Fibroblast of upper back skin (primary cell): ENCODE results near the gene CSRP1.
"Not testable (repeated sequence)": the region's sequence is repeated elsewhere in the genome, so short reads cannot be mapped to it uniquely, and the experiment has no call there.

Source experiments
- DNase-seq: peaks from one replicate; pipeline ENCODE4 v3.0.0-alpha.2; 2013

The CSRP1 gene

GRCh38 chr1:201475915-201476669 is 30.8 kb downstream of the CSRP1 start:
- DNase-seq = no peak

GRCh38 chr1:201475130-201475529 is 31.8 kb downstream of the CSRP1 start:
- DNase-seq = peak; percentile 65

GRCh38 chr1:201473296-201473695 is 33.6 kb downstream of the CSRP1 start:
- no peak for DNase-seq

- DNase-seq = not testable (repeated sequence)
Measured at GRCh38 chr1:201472321-201472720, 34.6 kb downstream of the CSRP1 start.

GRCh38 chr1:201471772-201472171 is 35.2 kb downstream of the CSRP1 start:
- DNase-seq = peak; percentile 82

GRCh38 chr1:201470581-201470980 is 36.3 kb downstream of the CSRP1 start:
- no peak for DNase-seq

- no peak for DNase-seq
Measured at GRCh38 chr1:201469645-201470074, 37.3 kb downstream of the CSRP1 start.

GRCh38 chr1:201468844-201469644 is 37.9 kb downstream of the CSRP1 start, which contains the start of gene PHLDA3:
Gene PHLDA3, minus strand, starts transcription at chr1:201469188. Its CDS starts 402 bp downstream, at chr1:201468786.
- DNase-seq = peak; percentile 95

- no peak for DNase-seq
Measured at GRCh38 chr1:201468501-201468843, 38.5 kb downstream of the CSRP1 start.

GRCh38 chr1:201466492-201466891 is 40.4 kb downstream of the CSRP1 start:
- DNase-seq = no peak

GRCh38 chr1:201465698-201466290 is 41.1 kb downstream of the CSRP1 start:
- no peak for DNase-seq

- no peak for DNase-seq
Measured at GRCh38 chr1:201463071-201463552, 43.8 kb downstream of the CSRP1 start.

GRCh38 chr1:201461645-201462441 is 45.1 kb downstream of the CSRP1 start:
- peak; percentile 98 for DNase-seq

- peak; percentile 97 for DNase-seq
Measured at GRCh38 chr1:201460814-201461644, 45.9 kb downstream of the CSRP1 start.

- DNase-seq = no peak
Measured at GRCh38 chr1:201459775-201460174, 47.1 kb downstream of the CSRP1 start.

- no peak for DNase-seq
Measured at GRCh38 chr1:201459052-201459451, 47.9 kb downstream of the CSRP1 start.

- DNase-seq = no peak
Measured at GRCh38 chr1:201457508-201457960, 49.4 kb downstream of the CSRP1 start.

- peak; percentile 97 for DNase-seq
Measured at GRCh38 chr1:201456499-201457309, 50.2 kb downstream of the CSRP1 start.

- DNase-seq = no peak
Measured at GRCh38 chr1:201455098-201455497, 51.8 kb downstream of the CSRP1 start.

GRCh38 chr1:201454608-201455007 is 52.3 kb downstream of the CSRP1 start:
- no peak for DNase-seq

- no peak for DNase-seq
Measured at GRCh38 chr1:201452866-201453265, 54.1 kb downstream of the CSRP1 start.
